ENCODE measurements around the gene ZWILCH. TPM values are rescaled to one million over a fixed set of nuclear protein-coding genes. Genes with fewer than 3 reads are reported as not detected.

ZWILCH gene
- total and polyA plus RNA-seq, 9 of the 15 experiments (the other 6 are each of a cell fraction or from before 2014, with no cell fraction given) = 32.8 to 94.2 (median 52.1) TPM

GRCh38 chr15:66497502-66498455, 7.3 kb upstream of the ZWILCH start, which contains the start of gene SNAPC5 (continued):
- peak; percentile 83 to 99 (median 94) for TF ChIP-seq CTCF (IDR thresholded peaks at IDR 0.05 in 2 of 3, conservative IDR thresholded peaks at IDR 0.05 in 1 of 3; ENCODE audit: insufficient read depth in 2 of 3, low read depth in 1 of 3, low read length in 3 of 3)
- no peak for TF ChIP-seq ID3 (CRISPR knock-in tag; IDR thresholded peaks at IDR 0.05)
- 0 out of 2 replicates have a peak, but pooled peaks have one; percentile 54 for TF ChIP-seq ID3 (tag; IDR thresholded peaks at IDR 0.05)
- peak; percentile 96 for TF ChIP-seq ELF1 (tag; IDR thresholded peaks at IDR 0.05)
- TF ChIP-seq FIP1L1 (IDR thresholded peaks at IDR 0.05; ENCODE audit: low read depth, low read length, poor library complexity, severe bottlenecking) = peak; percentile 99
- peak; percentile 72; the same call in 1 of the 2 replicates for TF ChIP-seq CHAMP1 (IDR thresholded peaks at IDR 0.05)
- no peak for TF ChIP-seq CLOCK (CRISPR knock-in tag; IDR thresholded peaks at IDR 0.05; ENCODE audit: borderline replicate concordance)
- TF ChIP-seq E2F3 (CRISPR knock-in tag; IDR thresholded peaks at IDR 0.05) = no peak
- peak; percentile 80; the same call in 1 of the 2 replicates for TF ChIP-seq ZNF282 (CRISPR knock-in tag; IDR thresholded peaks at IDR 0.05)
- no peak for TF ChIP-seq OTX1 (CRISPR knock-in tag; IDR thresholded peaks at IDR 0.05)
- no peak for TF ChIP-seq NR0B1 (IDR thresholded peaks at IDR 0.05; ENCODE audit: partially characterized antibody)
- TF ChIP-seq ZZZ3 (IDR thresholded peaks at IDR 0.05) = 0 out of 2 replicates have a peak, but pooled peaks have one; percentile 39
- TF ChIP-seq CBFA2T2 (conservative IDR thresholded peaks at IDR 0.05) = 0 out of 2 replicates have a peak, but pooled peaks have one; percentile 16
- TF ChIP-seq FUS (optimal IDR thresholded peaks at IDR 0.05; ENCODE audit: low read depth, low read length) = peak; percentile 98
- peak; percentile 91 for TF ChIP-seq SP1 (CRISPR knock-in tag; IDR thresholded peaks at IDR 0.05)
- no peak; the same call in 1 of the 2 replicates for TF ChIP-seq GTF2E2 (tag; IDR thresholded peaks at IDR 0.05)
